PC-3 (cell line): ENCODE data around the gene PSMB4. TPM values are rescaled to one million over a fixed set of nuclear protein-coding genes. Genes with fewer than 3 reads are reported as not detected.

Source experiments
- ATAC-seq: fragments of 200-7000 bp; cut with Tn5 transposase; 2 replicates; pipeline ENCODE4 v1.9.1; 2020; ENCODE audit warnings: mild to moderate bottlenecking, moderate library complexity
- BruUV-seq: library from RNA; stranded (reverse); fragments of 400-500 nt; replicated peaks from 2 replicates; lab custom pipeline; 2021; lab: Mats Ljungman, UMichigan
- CTCF ChIA-PET: fragments of 300-600 bp; sonication (Branson Sonifier 250); formaldehyde crosslinking; loops from one replicate; lab custom pipeline; 2022; ENCODE audit warnings: antibody characterized with exemption; lab: Charles Lee
- POLR2A ChIA-PET: fragments of 300-600 bp; sonication (Branson Sonifier 250); formaldehyde crosslinking; loops from one replicate; lab custom pipeline; 2022; ENCODE audit warnings: antibody characterized with exemption; ENCODE audit not compliant: unreplicated experiment; lab: Charles Lee
- DNase-seq: peaks from one replicate; pipeline ENCODE4 v3.0.0-alpha.2; 2015
- H2AFZ ChIP-seq: fragments of 300-600 bp; sonication (generic); 2 replicates; pipeline ENCODE4 v1.6.0; 2016; ENCODE audit warnings: antibody characterized with exemption, low read length
- H3F3A ChIP-seq: fragments of 300-600 bp; sonication (generic); one replicate; pipeline ENCODE4 v1.6.0; 2017; ENCODE audit warnings: antibody characterized with exemption, low read length, control low read depth, mild to moderate bottlenecking; ENCODE audit not compliant: unreplicated experiment
- H3K27ac ChIP-seq: fragments of 300-600 bp; sonication (generic); 2 replicates; pipeline ENCODE4 v1.5.1; 2016; ENCODE audit warnings: mild to moderate bottlenecking, low read length
- H3K27me3 ChIP-seq: fragments of 300-600 bp; sonication (generic); 2 replicates; pipeline ENCODE4 v1.6.1; 2016; ENCODE audit warnings: low read length, mixed read lengths
- H3K36me3 ChIP-seq: fragments of 300-600 bp; sonication (generic); 2 replicates; pipeline ENCODE4 v1.6.1; 2016; ENCODE audit warnings: low read depth, mixed run types, low read length, mixed read lengths
- H3K4me1 ChIP-seq: fragments of 300-600 bp; sonication (generic); 2 replicates; pipeline ENCODE4 v1.5.1; 2016; ENCODE audit warnings: low read length; ENCODE audit not compliant: insufficient read depth
- H3K4me2 ChIP-seq: fragments of 300-600 bp; sonication (generic); 2 replicates; pipeline ENCODE4 v1.6.0; 2016; ENCODE audit warnings: low read length
- H3K4me3 ChIP-seq: fragments of 300-600 bp; sonication (generic); 2 replicates; pipeline ENCODE4 v1.5.1; 2016; ENCODE audit warnings: mild to moderate bottlenecking, low read length, mixed read lengths
- H3K79me2 ChIP-seq: fragments of 300-600 bp; sonication (generic); 2 replicates; pipeline ENCODE4 v1.6.1; 2017; ENCODE audit warnings: low read length, mixed read lengths
- H3K9ac ChIP-seq: fragments of 300-600 bp; sonication (generic); 2 replicates; pipeline ENCODE4 v1.6.0; 2016; ENCODE audit warnings: mild to moderate bottlenecking, low read length
- H3K9me2 ChIP-seq: fragments of 300-600 bp; sonication (generic); replicated peaks from 2 replicates; pipeline ENCODE4 v1.6.1; 2016; ENCODE audit warnings: mixed run types, low read length, mixed read lengths
- H3K9me3 ChIP-seq: fragments of 300-600 bp; sonication (generic); 2 replicates; pipeline ENCODE4 v1.6.1; 2016; ENCODE audit warnings: low read length, mixed read lengths
- H4K20me1 ChIP-seq: fragments of 300-600 bp; sonication (generic); 2 replicates; pipeline ENCODE4 v1.6.1; 2016; ENCODE audit warnings: low read length, mixed read lengths
- CTCF ChIP-seq: fragments of 300-600 bp; sonication (generic); conservative IDR thresholded peaks from 2 replicates; pipeline ENCODE4 v1.5.1; 2017; ENCODE audit warnings: antibody characterized with exemption, low read depth, mild to moderate bottlenecking, low read length
- EZH2 ChIP-seq: fragments of 300-600 bp; sonication (generic); IDR thresholded peaks from one replicate; pipeline ENCODE4 v1.6.1; 2017; ENCODE audit warnings: antibody characterized with exemption, mild to moderate bottlenecking, low read length; ENCODE audit not compliant: unreplicated experiment
- EZH2phosphoT487 ChIP-seq: fragments of 300-600 bp; sonication (generic); IDR thresholded peaks from 2 replicates; pipeline ENCODE4 v1.6.1; 2018; ENCODE audit warnings: mild to moderate bottlenecking, antibody characterized with exemption, low read length, borderline replicate concordance
- intact Hi-C: fragments of 100-400 bp; cut with micrococcal nuclease; formaldehyde crosslinking; loops from 2 replicates; pipeline ENCODE4 v1.9.0; 2023
- total RNA-seq: library from RNA; depleted of rRNA; stranded (reverse); fragments of >200 nt; gene quantifications from 2 replicates; pipeline ENCODE4 v1.2.3, GENCODE V29; 2014

PSMB4 gene
- total RNA-seq, 1 experiment from 2014 or later, result 818 TPM

GRCh38 chr1:151373196-151373595, 26.2 kb upstream of the PSMB4 start:
- no peaks in the 10 kb centered on the region for H3K9me3 ChIP-seq
- TF ChIP-seq CTCF, result no peak
- TF ChIP-seq EZH2phosphoT487, result no peak
- no peak for TF ChIP-seq EZH2
- no peaks in the 10 kb centered on the region for H3F3A ChIP-seq
- H4K20me1 ChIP-seq, result no peaks in the 10 kb centered on the region
- H3K9me2 ChIP-seq, result no peaks in the 10 kb centered on the region
- no peaks in the 10 kb centered on the region for H3K27me3 ChIP-seq
- no peak overlapping the region for H3K27ac ChIP-seq
- no peak overlapping the region for H2AFZ ChIP-seq
- no peaks in the 10 kb centered on the region for H3K79me2 ChIP-seq
- no peak overlapping the region for H3K9ac ChIP-seq
- POLR2A ChIA-PET, result no interaction called here
- CTCF ChIA-PET, result interaction anchor here (0.6 kb wide), 1 partner anchor 72 kb away, joined by 3 read pairs; no protein-coding TSS in a partner anchor
- ATAC-seq (no peak), DNase-seq (no peak)
- intact Hi-C loops, result no loop called here
- H3K36me3 ChIP-seq, result no peaks in the 10 kb centered on the region
- peaks cover 31% of the 10 kb centered on the region for H3K4me1 ChIP-seq
- H3K4me3 ChIP-seq, result no peak overlapping the region
- no peak overlapping the region for H3K4me2 ChIP-seq
- BruUV-seq, result no TSS peak

GRCh38 chr1:151377150-151377884, 22.1 kb upstream of the PSMB4 start:
- Histone ChIP-seq H3K4me2 (no peak overlapping the region), H3K9me3 (no peaks in the 10 kb centered on the region), H3K4me3 (no peak overlapping the region), H3K4me1 (peaks cover 13% of the 10 kb centered on the region), H4K20me1 (no peaks in the 10 kb centered on the region), H3K9me2 (no peaks in the 10 kb centered on the region), H3F3A (no peaks in the 10 kb centered on the region), H2AFZ (no peak overlapping the region), H3K9ac (no peak overlapping the region), H3K36me3 (no peaks in the 10 kb centered on the region), H3K27me3 (no peaks in the 10 kb centered on the region), H3K79me2 (no peaks in the 10 kb centered on the region), H3K27ac (no peak overlapping the region)
- no TSS peak for BruUV-seq
- ChIA-PET CTCF (no interaction called here), POLR2A (no interaction called here)
- intact Hi-C loops, result no loop called here
- DNase-seq, result no peak
- TF ChIP-seq CTCF, result no peak
- TF ChIP-seq EZH2phosphoT487, result no peak
- TF ChIP-seq EZH2, result no peak
- no peak for ATAC-seq

- Histone ChIP-seq H3K9ac (no peak overlapping the region), H3K79me2 (no peaks in the 10 kb centered on the region), H3K9me2 (no peaks in the 10 kb centered on the region), H3K36me3 (no peaks in the 10 kb centered on the region), H3K9me3 (no peaks in the 10 kb centered on the region), H3K27me3 (no peaks in the 10 kb centered on the region), H3F3A (no peaks in the 10 kb centered on the region), H2AFZ (no peak overlapping the region), H3K27ac (no peak overlapping the region), H3K4me2 (no peak overlapping the region), H4K20me1 (no peaks in the 10 kb centered on the region), H3K4me1 (no peaks in the 10 kb centered on the region), H3K4me3 (no peak overlapping the region)
- DNase-seq (no peak), ATAC-seq (no peak)
- intact Hi-C loops, result no loop called here
- ChIA-PET POLR2A (interaction anchor here (0.6 kb wide), 1 partner anchor 806 kb away, joined by 8 read pairs; no protein-coding TSS in a partner anchor), CTCF (no interaction called here)
- TF ChIP-seq CTCF (no peak), EZH2 (no peak), EZH2phosphoT487 (no peak)
- BruUV-seq, result no TSS peak
Measured at GRCh38 chr1:151384584-151384983, 14.8 kb upstream of the PSMB4 start.
